T-helper 2 cell (primary cell): ENCODE results near the gene KRT77.

Experiments used
- DNase-seq, 5 experiments: peaks; one replicate each; pipeline versions ENCODE4 v3.0.0 to v3.0.0-alpha.2; 2012 to 2022

The KRT77 gene

GRCh38 chr12:52651726-52652261 lies 51.5 kb downstream of the KRT77 start, which contains the start of gene KRT2:
Gene KRT2 (minus strand): TSS chr12:52652211. CDS start chr12:52652142, 69 bp downstream.
- DNase-seq: no peak

GRCh38 chr12:52650520-52651081 lies 52.7 kb downstream of the KRT77 start:
- DNase-seq: no peak

- no peak for DNase-seq
Measured at GRCh38 chr12:52649066-52649465, 54.3 kb downstream of the KRT77 start.

GRCh38 chr12:52648012-52648550 lies 55.2 kb downstream of the KRT77 start:
- no peak for DNase-seq

- no peak for DNase-seq
Measured at GRCh38 chr12:52647601-52648000, 55.7 kb downstream of the KRT77 start.

GRCh38 chr12:52646613-52647012 lies 56.7 kb downstream of the KRT77 start:
- no peak for DNase-seq

- DNase-seq: no peak
Measured at GRCh38 chr12:52645982-52646381, 57.3 kb downstream of the KRT77 start.

GRCh38 chr12:52645120-52645761 lies 58.1 kb downstream of the KRT77 start:
- peak in 3 of 5 experiments; percentile 8 to 98 (median 85) for DNase-seq

GRCh38 chr12:52644078-52644415 lies 59.3 kb downstream of the KRT77 start:
- DNase-seq: no peak

GRCh38 chr12:52643233-52644077 lies 59.9 kb downstream of the KRT77 start:
- no peak for DNase-seq

- DNase-seq: peak in 1 of 5 experiments; percentile 36
Measured at GRCh38 chr12:52641468-52641867, 61.9 kb downstream of the KRT77 start.
